Stimulated activated CD8-positive, alpha-beta memory T cell treated with anti-CD3 and anti-CD28 coated beads, Interleukin-12 subunit alpha, Interleukin-12 subunit beta, amount 100 ng/mL, for 24 hours (primary cell): Measurements from ENCODE around the gene MC1R.
"Not testable (repeated sequence)": the region's sequence is repeated elsewhere in the genome, so short reads cannot be mapped to it uniquely, and the experiment has no call there.

ENCODE experiments used
- DNase-seq: peaks from one replicate; pipeline ENCODE4 v3.0.0-alpha.2; 2020; ENCODE audit errors: extremely low read depth

The MC1R gene

GRCh38 chr16:89918453-89919347 lies at the start of gene MC1R:
MC1R (plus strand) TSS chr16:89918862; CDS start chr16:89919259, 397 bp downstream.
- no peak for DNase-seq

GRCh38 chr16:89869911-89870310 lies 48.8 kb upstream of the MC1R start:
- no peak for DNase-seq

- no peak for DNase-seq
Measured at GRCh38 chr16:89870440-89870839, 48.2 kb upstream of the MC1R start.

GRCh38 chr16:89871895-89872294 lies 46.8 kb upstream of the MC1R start:
- DNase-seq = no peak

GRCh38 chr16:89873109-89873971 lies 45.3 kb upstream of the MC1R start, which contains the start of gene TCF25:
TCF25 (plus strand) TSS chr16:89873592; CDS start chr16:89873668, 76 bp downstream.
- peak; percentile 64 for DNase-seq

GRCh38 chr16:89873972-89874689 lies 44.5 kb upstream of the MC1R start:
- DNase-seq = peak; percentile 89

- not testable (repeated sequence) for DNase-seq
Measured at GRCh38 chr16:89879123-89879522, 39.5 kb upstream of the MC1R start.

GRCh38 chr16:89880477-89881367 lies 37.9 kb upstream of the MC1R start:
- no peak for DNase-seq

- DNase-seq = no peak
Measured at GRCh38 chr16:89881368-89881730, 37.3 kb upstream of the MC1R start.

- DNase-seq = no peak
Measured at GRCh38 chr16:89883346-89884040, 35.2 kb upstream of the MC1R start.

- DNase-seq = no peak
Measured at GRCh38 chr16:89884041-89884421, 34.6 kb upstream of the MC1R start.

GRCh38 chr16:89887243-89887642 lies 31.4 kb upstream of the MC1R start:
- DNase-seq = no peak

- DNase-seq = no peak
Measured at GRCh38 chr16:89890200-89890599, 28.5 kb upstream of the MC1R start.

- no peak for DNase-seq
Measured at GRCh38 chr16:89890886-89891657, 27.6 kb upstream of the MC1R start.

GRCh38 chr16:89892055-89892630 lies 26.5 kb upstream of the MC1R start:
- DNase-seq = no peak

GRCh38 chr16:89892635-89893034 lies 26.0 kb upstream of the MC1R start:
- no peak for DNase-seq

GRCh38 chr16:89893642-89894548 lies 24.8 kb upstream of the MC1R start:
- DNase-seq = no peak
